Stimulated activated CD4-positive, alpha-beta T cell treated with anti-CD3 and anti-CD28 coated beads, Interleukin-12 subunit alpha, Interleukin-12 subunit beta, amount 100 ng/mL, for 48 hours (primary cell): ENCODE data around the gene TPST2.

ENCODE experiments used
- DNase-seq, 3 donors: peaks; one replicate each; pipeline ENCODE4 v3.0.0-alpha.2; 2020; ENCODE audit warnings: low read depth in 2 of 3, low spot score in 1 of 3

The TPST2 gene

GRCh38 chr22:26479043-26479791, 110.7 kb downstream of the TPST2 start:
- DNase-seq: no peak

GRCh38 chr22:26477341-26477731, 112.6 kb downstream of the TPST2 start:
- DNase-seq: no peak

- no peak for DNase-seq
Observed at GRCh38 chr22:26476705-26477340, 113.1 kb downstream of the TPST2 start.

GRCh38 chr22:26474682-26475081, 115.2 kb downstream of the TPST2 start:
- DNase-seq: no peak
